Endodermal cell (in vitro differentiated cells): Measurements from ENCODE around the gene TPST2. TPM values are rescaled to one million over a fixed set of nuclear protein-coding genes. Genes with fewer than 3 reads are reported as not detected.

ENCODE experiments used
- DNase-seq: peaks from one replicate; pipeline ENCODE4 v3.0.0-alpha.2; 2017
- H3K27ac ChIP-seq: 2 replicates; pipeline ENCODE4 v1.5.1; 2013; ENCODE audit warnings: mild to moderate bottlenecking, low read depth, low read length, moderate library complexity
- H3K27me3 ChIP-seq: 2 replicates; pipeline ENCODE4 v1.6.1; 2013; ENCODE audit warnings: mild to moderate bottlenecking, low read length, moderate library complexity; ENCODE audit not compliant: insufficient read depth, control insufficient read depth, poor library complexity, severe bottlenecking
- H3K36me3 ChIP-seq: 2 replicates; pipeline ENCODE4 v1.7.0; 2013; ENCODE audit warnings: mild to moderate bottlenecking, low read length, moderate library complexity; ENCODE audit not compliant: control insufficient read depth, insufficient read depth
- H3K4me1 ChIP-seq: one replicate; pipeline ENCODE4 v1.7.0; 2013; ENCODE audit warnings: low read length; ENCODE audit not compliant: control insufficient read depth, insufficient read depth
- H3K4me3 ChIP-seq: 2 replicates; pipeline ENCODE4 v1.5.1; 2013; ENCODE audit warnings: mild to moderate bottlenecking, low read length, moderate library complexity
- H3K9ac ChIP-seq: 2 replicates; pipeline ENCODE4 v1.6.1; 2013; ENCODE audit warnings: mild to moderate bottlenecking, low read length, moderate library complexity; ENCODE audit not compliant: poor library complexity, severe bottlenecking; ENCODE audit errors: extremely low read depth
- H3K9me3 ChIP-seq: 2 replicates; pipeline ENCODE4 v1.6.1; 2013; ENCODE audit warnings: mild to moderate bottlenecking, low read length, moderate library complexity; ENCODE audit not compliant: control insufficient read depth
- H3K27ac Mint-ChIP-seq: 2 replicates; pipeline ENCODE4 v1.8.0; 2020; ENCODE audit warnings: mixed read lengths
- H3K27me3 Mint-ChIP-seq: 2 replicates; pipeline ENCODE4 v1.8.0; 2021; ENCODE audit warnings: mild to moderate bottlenecking, mixed read lengths; ENCODE audit not compliant: insufficient read depth
- H3K36me3 Mint-ChIP-seq: 2 replicates; pipeline ENCODE4 v1.8.0; 2020; ENCODE audit warnings: low read depth, mixed read lengths
- H3K4me1 Mint-ChIP-seq: 2 replicates; pipeline ENCODE4 v1.8.0; 2020; ENCODE audit warnings: mixed read lengths
- H3K4me3 Mint-ChIP-seq: 2 replicates; pipeline ENCODE4 v1.8.0; 2020; ENCODE audit warnings: mild to moderate bottlenecking, moderate library complexity, mixed read lengths
- H3K9me3 Mint-ChIP-seq: 2 replicates; pipeline ENCODE4 v1.8.0; 2020; ENCODE audit warnings: mild to moderate bottlenecking, mixed read lengths
- WGBS, 2 experiments: methylation state at CpG; one replicate each; pipeline versions ENCODE4 v1.1.5 to v1.1.7; 2013; ENCODE audit warnings: missing lambda C conversion rate in 2 of 2, mixed read lengths in 1 of 2; ENCODE audit not compliant: insufficient coverage in 1 of 2, insufficient read length in 1 of 2; 5-methylcytosine and 5-hydroxymethylcytosine counted together
- total RNA-seq, 2 donors: library from RNA; stranded (reverse); fragmentation: NEBNext Ultra II Directional in 1 of 2; extraction: Animal tissue kit (Norgen Biotek cat#: 25700) in 1 of 2; gene quantifications; 2 replicates in 1 of 2; 3 replicates in 1 of 2; pipeline ENCODE4 v1.2.1, GENCODE V29; 2021
- TF ChIP-seq, protein P1 (sequence below): fragments of 200-600 bp; sonication (generic); conservative IDR thresholded peaks from 2 replicates; pipeline ENCODE4 v1.5.0; 2021; ENCODE audit warnings: antibody characterized with exemption, mild to moderate bottlenecking

The TPST2 gene
- total RNA-seq, 2 donors from 2014 or later = 38.9 to 53.2 TPM

DNA sequence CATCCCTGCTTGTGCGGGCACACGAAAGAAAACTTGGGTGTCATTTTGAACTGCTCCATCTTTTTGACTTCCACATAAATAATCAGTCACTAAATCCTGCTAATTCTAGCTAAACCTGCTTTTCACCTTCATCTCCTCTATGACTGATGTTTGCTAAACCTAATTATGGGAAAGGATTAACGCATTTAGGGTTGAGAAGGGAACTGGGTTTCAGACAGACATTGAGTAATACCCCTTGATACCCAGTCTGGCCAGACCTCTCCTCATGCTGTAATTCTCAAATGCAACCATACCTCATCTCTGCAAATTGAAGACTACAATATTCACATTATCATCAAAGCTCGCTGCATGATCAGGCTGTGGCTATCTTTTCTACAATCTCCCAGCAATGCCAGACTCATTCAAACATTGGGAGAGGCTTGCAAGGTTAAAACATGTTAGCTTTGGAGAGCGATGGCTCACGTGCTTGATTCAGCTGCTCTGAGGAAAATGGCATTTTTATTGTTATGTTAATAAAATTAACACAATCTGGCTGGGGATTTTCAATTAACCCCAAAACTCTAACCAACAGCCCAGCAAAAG is 108.7 kb downstream of the TPST2 start:
- peaks cover 3% of the 10 kb centered on the region for H3K4me1 ChIP-seq
- Mint-ChIP-seq H3K27me3 (no peaks in the 10 kb centered on the region), H3K4me1 (peaks cover 37% of the 10 kb centered on the region), H3K27ac (no peak overlapping the region), H3K36me3 (peaks cover 29% of the 10 kb centered on the region), H3K4me3 (no peak overlapping the region), H3K9me3 (no peaks in the 10 kb centered on the region)
- no peak overlapping the region for H3K9ac ChIP-seq
- TF ChIP-seq, protein P1, sequence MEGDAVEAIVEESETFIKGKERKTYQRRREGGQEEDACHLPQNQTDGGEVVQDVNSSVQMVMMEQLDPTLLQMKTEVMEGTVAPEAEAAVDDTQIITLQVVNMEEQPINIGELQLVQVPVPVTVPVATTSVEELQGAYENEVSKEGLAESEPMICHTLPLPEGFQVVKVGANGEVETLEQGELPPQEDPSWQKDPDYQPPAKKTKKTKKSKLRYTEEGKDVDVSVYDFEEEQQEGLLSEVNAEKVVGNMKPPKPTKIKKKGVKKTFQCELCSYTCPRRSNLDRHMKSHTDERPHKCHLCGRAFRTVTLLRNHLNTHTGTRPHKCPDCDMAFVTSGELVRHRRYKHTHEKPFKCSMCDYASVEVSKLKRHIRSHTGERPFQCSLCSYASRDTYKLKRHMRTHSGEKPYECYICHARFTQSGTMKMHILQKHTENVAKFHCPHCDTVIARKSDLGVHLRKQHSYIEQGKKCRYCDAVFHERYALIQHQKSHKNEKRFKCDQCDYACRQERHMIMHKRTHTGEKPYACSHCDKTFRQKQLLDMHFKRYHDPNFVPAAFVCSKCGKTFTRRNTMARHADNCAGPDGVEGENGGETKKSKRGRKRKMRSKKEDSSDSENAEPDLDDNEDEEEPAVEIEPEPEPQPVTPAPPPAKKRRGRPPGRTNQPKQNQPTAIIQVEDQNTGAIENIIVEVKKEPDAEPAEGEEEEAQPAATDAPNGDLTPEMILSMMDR = no peak
- H3K27me3 ChIP-seq = no peaks in the 10 kb centered on the region
- H3K36me3 ChIP-seq = peaks cover 26% of the 10 kb centered on the region
- 85 to 89% methylated on average over 3 to 6 of the region's 6 CpGs for WGBS, 2 experiments
- peak overlapping the region; percentile 50 for H3K4me3 ChIP-seq
- DNase-seq = no peak
- H3K27ac ChIP-seq = no peak overlapping the region
- no peaks in the 10 kb centered on the region for H3K9me3 ChIP-seq

DNA sequence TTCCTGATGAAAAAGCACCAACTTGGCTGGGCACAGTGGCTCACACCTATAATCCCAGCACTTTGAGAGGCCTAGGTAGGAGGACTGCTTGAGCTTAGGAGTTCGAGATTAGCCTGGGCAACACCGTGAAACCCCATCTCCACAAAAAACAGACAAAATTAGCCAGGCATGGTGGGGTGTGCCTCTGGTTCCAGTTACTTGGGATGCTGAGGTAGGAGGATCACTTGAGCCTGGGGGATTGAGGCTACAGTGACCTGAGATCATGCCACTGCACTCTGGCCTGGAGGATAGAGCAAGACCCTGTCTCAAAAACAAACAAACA is 109.4 kb downstream of the TPST2 start:
- no peak overlapping the region for H3K9ac ChIP-seq
- Mint-ChIP-seq H3K27me3 (no peaks in the 10 kb centered on the region), H3K27ac (no peak overlapping the region), H3K9me3 (no peaks in the 10 kb centered on the region), H3K36me3 (peaks cover 29% of the 10 kb centered on the region), H3K4me1 (peaks cover 37% of the 10 kb centered on the region), H3K4me3 (no peak overlapping the region)
- H3K4me1 ChIP-seq = peaks cover 3% of the 10 kb centered on the region
- peak overlapping the region; percentile 50 for H3K4me3 ChIP-seq
- TF ChIP-seq, protein P1 = no peak
- H3K36me3 ChIP-seq = peaks cover 26% of the 10 kb centered on the region
- H3K27me3 ChIP-seq = no peaks in the 10 kb centered on the region
- no peaks in the 10 kb centered on the region for H3K9me3 ChIP-seq
- 100% methylated on average over 2 of the region's 2 CpGs; no CpG with 5 or more reads in 1 of the 2 experiments for WGBS, 2 experiments
- no peak overlapping the region for H3K27ac ChIP-seq
- no peak for DNase-seq

DNA sequence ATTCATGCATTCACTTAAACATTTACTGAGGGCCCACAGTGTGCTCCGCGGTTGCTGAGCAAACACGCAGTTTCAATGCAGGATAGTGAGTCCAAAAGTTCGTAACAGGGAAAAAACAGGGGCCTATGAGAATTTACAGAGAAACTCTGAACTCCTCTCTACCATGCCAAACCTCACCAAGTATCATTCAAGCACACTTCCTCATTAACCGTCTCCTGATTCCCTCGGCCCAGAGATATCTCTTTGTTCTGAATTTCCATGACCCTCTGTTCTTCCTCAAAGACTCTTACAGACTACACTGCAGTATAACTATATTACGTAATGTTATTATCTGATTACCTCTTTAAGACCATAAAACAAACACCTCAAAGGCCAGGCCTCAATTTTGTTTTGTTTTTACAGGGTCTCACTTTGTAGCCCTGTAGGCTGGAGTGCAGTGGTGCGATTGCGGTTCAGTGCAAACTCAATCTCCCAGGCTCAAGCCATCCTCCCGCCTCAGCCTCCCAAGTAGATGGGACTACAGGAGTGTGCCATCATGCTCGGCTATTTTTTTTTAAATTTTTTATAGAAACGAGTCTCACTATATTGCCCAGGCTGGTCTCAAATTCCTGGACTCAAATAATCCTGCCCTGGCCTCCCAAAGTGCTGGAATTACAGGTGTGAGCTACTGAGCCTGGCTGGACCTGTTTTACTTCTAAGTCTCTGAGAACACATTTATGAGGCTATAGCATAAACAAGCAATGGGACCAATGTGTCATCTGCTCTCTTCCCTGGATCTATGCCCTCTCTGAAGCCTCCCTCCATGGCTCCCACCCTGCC is 109.9 kb downstream of the TPST2 start:
- peaks cover 30% of the 10 kb centered on the region for H3K36me3 Mint-ChIP-seq
- H3K4me1 Mint-ChIP-seq = peaks cover 34% of the 10 kb centered on the region
- H3K27me3 Mint-ChIP-seq = no peaks in the 10 kb centered on the region
- Histone ChIP-seq H3K9me3 (no peaks in the 10 kb centered on the region), H3K4me3 (peak overlapping the region; percentile 50), H3K36me3 (peaks cover 28% of the 10 kb centered on the region), H3K9ac (no peak overlapping the region), H3K27me3 (no peaks in the 10 kb centered on the region), H3K27ac (no peak overlapping the region), H3K4me1 (no peaks in the 10 kb centered on the region)
- H3K9me3 Mint-ChIP-seq = no peaks in the 10 kb centered on the region
- peak overlapping the region; percentile 2 for H3K27ac Mint-ChIP-seq
- 91% methylated on average over 8 to 12 of the region's 12 CpGs for WGBS, 2 experiments
- no peak for DNase-seq
- TF ChIP-seq, protein P1 = peak; percentile 21
- peak overlapping the region; percentile 0 for H3K4me3 Mint-ChIP-seq
